Endodermal cell (in vitro differentiated cells): Measurements from ENCODE around the gene UNC13B. TPM values are rescaled to one million over a fixed set of nuclear protein-coding genes. Genes with fewer than 3 reads are reported as not detected.

Source experiments
- DNase-seq: peaks from one replicate; pipeline ENCODE4 v3.0.0-alpha.2; 2017
- H3K27ac ChIP-seq: 2 replicates; pipeline ENCODE4 v1.5.1; 2013; ENCODE audit warnings: mild to moderate bottlenecking, low read depth, low read length, moderate library complexity
- H3K27me3 ChIP-seq: 2 replicates; pipeline ENCODE4 v1.6.1; 2013; ENCODE audit warnings: mild to moderate bottlenecking, low read length, moderate library complexity; ENCODE audit not compliant: insufficient read depth, control insufficient read depth, poor library complexity, severe bottlenecking
- H3K36me3 ChIP-seq: 2 replicates; pipeline ENCODE4 v1.7.0; 2013; ENCODE audit warnings: mild to moderate bottlenecking, low read length, moderate library complexity; ENCODE audit not compliant: control insufficient read depth, insufficient read depth
- H3K4me1 ChIP-seq: one replicate; pipeline ENCODE4 v1.7.0; 2013; ENCODE audit warnings: low read length; ENCODE audit not compliant: control insufficient read depth, insufficient read depth
- H3K4me3 ChIP-seq: 2 replicates; pipeline ENCODE4 v1.5.1; 2013; ENCODE audit warnings: mild to moderate bottlenecking, low read length, moderate library complexity
- H3K9ac ChIP-seq: 2 replicates; pipeline ENCODE4 v1.6.1; 2013; ENCODE audit warnings: mild to moderate bottlenecking, low read length, moderate library complexity; ENCODE audit not compliant: poor library complexity, severe bottlenecking; ENCODE audit errors: extremely low read depth
- H3K9me3 ChIP-seq: 2 replicates; pipeline ENCODE4 v1.6.1; 2013; ENCODE audit warnings: mild to moderate bottlenecking, low read length, moderate library complexity; ENCODE audit not compliant: control insufficient read depth
- H3K27ac Mint-ChIP-seq: 2 replicates; pipeline ENCODE4 v1.8.0; 2020; ENCODE audit warnings: mixed read lengths
- H3K27me3 Mint-ChIP-seq: 2 replicates; pipeline ENCODE4 v1.8.0; 2021; ENCODE audit warnings: mild to moderate bottlenecking, mixed read lengths; ENCODE audit not compliant: insufficient read depth
- H3K36me3 Mint-ChIP-seq: 2 replicates; pipeline ENCODE4 v1.8.0; 2020; ENCODE audit warnings: low read depth, mixed read lengths
- H3K4me1 Mint-ChIP-seq: 2 replicates; pipeline ENCODE4 v1.8.0; 2020; ENCODE audit warnings: mixed read lengths
- H3K4me3 Mint-ChIP-seq: 2 replicates; pipeline ENCODE4 v1.8.0; 2020; ENCODE audit warnings: mild to moderate bottlenecking, moderate library complexity, mixed read lengths
- H3K9me3 Mint-ChIP-seq: 2 replicates; pipeline ENCODE4 v1.8.0; 2020; ENCODE audit warnings: mild to moderate bottlenecking, mixed read lengths
- CTCF ChIP-seq: fragments of 200-600 bp; sonication (generic); conservative IDR thresholded peaks from 2 replicates; pipeline ENCODE4 v1.5.0; 2021; ENCODE audit warnings: antibody characterized with exemption, mild to moderate bottlenecking
- WGBS, 2 experiments: methylation state at CpG; one replicate each; pipeline versions ENCODE4 v1.1.5 to v1.1.7; 2013; ENCODE audit warnings: missing lambda C conversion rate in 2 of 2, mixed read lengths in 1 of 2; ENCODE audit not compliant: insufficient coverage in 1 of 2, insufficient read length in 1 of 2; 5-methylcytosine and 5-hydroxymethylcytosine counted together
- total RNA-seq, 2 donors: library from RNA; stranded (reverse); fragmentation: NEBNext Ultra II Directional in 1 of 2; extraction: Animal tissue kit (Norgen Biotek cat#: 25700) in 1 of 2; gene quantifications; 2 replicates in 1 of 2; 3 replicates in 1 of 2; pipeline ENCODE4 v1.2.1, GENCODE V29; 2021

UNC13B gene
- total RNA-seq, 2 donors from 2014 or later = 53.9 to 57.2 TPM

GRCh38 chr9:35308316-35308715, 146.5 kb downstream of the UNC13B start:
- Mint-ChIP-seq H3K4me3 (no peak overlapping the region), H3K27ac (no peak overlapping the region), H3K4me1 (peaks cover 6% of the 10 kb centered on the region), H3K27me3 (no peaks in the 10 kb centered on the region), H3K9me3 (no peaks in the 10 kb centered on the region), H3K36me3 (peaks cover 10% of the 10 kb centered on the region)
- Histone ChIP-seq H3K9ac (no peak overlapping the region), H3K36me3 (peaks cover 9% of the 10 kb centered on the region), H3K9me3 (no peaks in the 10 kb centered on the region), H3K27ac (no peak overlapping the region), H3K27me3 (no peaks in the 10 kb centered on the region), H3K4me1 (peaks cover 6% of the 10 kb centered on the region), H3K4me3 (no peak overlapping the region)
- WGBS, 2 experiments = 89% methylated on average over 2 of the region's 2 CpGs; no CpG with 5 or more reads in 1 of the 2 experiments
- no peak for TF ChIP-seq CTCF
- DNase-seq = no peak

- no peak for DNase-seq
- Histone ChIP-seq H3K36me3 (peaks cover 14% of the 10 kb centered on the region), H3K27ac (no peak overlapping the region), H3K27me3 (no peaks in the 10 kb centered on the region), H3K4me3 (no peak overlapping the region), H3K4me1 (no peaks in the 10 kb centered on the region), H3K9me3 (no peaks in the 10 kb centered on the region), H3K9ac (no peak overlapping the region)
- Mint-ChIP-seq H3K4me3 (no peak overlapping the region), H3K27ac (no peak overlapping the region), H3K36me3 (peaks cover 23% of the 10 kb centered on the region), H3K9me3 (no peaks in the 10 kb centered on the region), H3K4me1 (peaks cover 6% of the 10 kb centered on the region), H3K27me3 (no peaks in the 10 kb centered on the region)
- WGBS, 2 experiments = 96 to 100% methylated on average over 4 to 5 of the region's 5 CpGs
- TF ChIP-seq CTCF = no peak
Observed at GRCh38 chr9:35311891-35312639, 150.3 kb downstream of the UNC13B start.

- no peak for TF ChIP-seq CTCF
- Histone ChIP-seq H3K27ac (no peak overlapping the region), H3K36me3 (peaks cover 17% of the 10 kb centered on the region), H3K9ac (no peak overlapping the region), H3K4me1 (no peaks in the 10 kb centered on the region), H3K27me3 (no peaks in the 10 kb centered on the region), H3K9me3 (peaks cover 5% of the 10 kb centered on the region), H3K4me3 (no peak overlapping the region)
- Mint-ChIP-seq H3K9me3 (no peaks in the 10 kb centered on the region), H3K27me3 (no peaks in the 10 kb centered on the region), H3K27ac (no peak overlapping the region), H3K4me3 (no peak overlapping the region), H3K4me1 (peaks cover 6% of the 10 kb centered on the region), H3K36me3 (peaks cover 28% of the 10 kb centered on the region)
- DNase-seq = no peak
- WGBS, 2 experiments = 90 to 96% methylated on average over 2 to 3 of the region's 4 CpGs
Observed at GRCh38 chr9:35313460-35313859, 151.7 kb downstream of the UNC13B start.
